HepG2 (cell line): ENCODE measurements around the gene MIS18BP1. TPM values are rescaled to one million over a fixed set of nuclear protein-coding genes. Genes with fewer than 3 reads are reported as not detected.
A peak's percentile ranks its signal among the peaks of the same experiment; 100 is the strongest.

ENCODE experiments used
- ATAD3A ChIP-seq: sonication (generic); formaldehyde crosslinking; IDR thresholded peaks from 2 replicates; pipeline ENCODE4 v1.4.0; 2020; ENCODE audit warnings: missing genetic modification reagents
- CEBPG ChIP-seq: IDR thresholded peaks from 2 replicates; pipeline ENCODE4 v1.6.1; 2016
- FOXJ3 ChIP-seq: sonication (generic); formaldehyde crosslinking; IDR thresholded peaks from 2 replicates; pipeline ENCODE4 v1.4.0; 2020; ENCODE audit warnings: missing genetic modification reagents, mild to moderate bottlenecking, borderline replicate concordance
- IKZF1 ChIP-seq: fragments of 450-650 bp; IDR thresholded peaks from 2 replicates; pipeline ENCODE4 v1.7.1; 2016
- KDM3A ChIP-seq: IDR thresholded peaks from 2 replicates; pipeline ENCODE4 v1.6.1; 2018; ENCODE audit warnings: low read depth, missing compliant biosample characterization
- NR2F1 ChIP-seq, 2 experiments: fragments of 450-650 bp in 1 of 2; formaldehyde crosslinking in 1 of 2; IDR thresholded peaks; 2 replicates each; pipeline versions ENCODE4 v1.5.0 to v1.6.1; 2016 to 2020; ENCODE audit warnings: mild to moderate bottlenecking in 1 of 2, missing compliant biosample characterization in 1 of 2, missing genetic modification reagents in 1 of 2, moderate library complexity in 1 of 2
- PLSCR1 ChIP-seq: sonication (generic); formaldehyde crosslinking; IDR thresholded peaks from 2 replicates; pipeline ENCODE4 v1.5.0; 2020; ENCODE audit warnings: missing genetic modification reagents, mild to moderate bottlenecking, borderline replicate concordance
- POLR2G ChIP-seq: fragments of 200-400 bp; formaldehyde crosslinking; IDR thresholded peaks from 2 replicates; pipeline ENCODE4 v1.6.1; 2018; ENCODE audit warnings: mild to moderate bottlenecking, low read depth, low read length, moderate library complexity
- RNF2 ChIP-seq: fragments of 450-650 bp; conservative IDR thresholded peaks from 2 replicates; pipeline ENCODE4 v1.6.1; 2016; ENCODE audit warnings: low read depth
- SRSF1 ChIP-seq: fragments of 200-400 bp; formaldehyde crosslinking; optimal IDR thresholded peaks from 2 replicates; pipeline ENCODE3; 2017; ENCODE audit warnings: mild to moderate bottlenecking, low read depth, low read length, moderate library complexity
- TAF1 ChIP-seq: sonication (generic); formaldehyde crosslinking; IDR thresholded peaks from 2 replicates; pipeline ENCODE4 v1.4.0; 2020; ENCODE audit warnings: missing genetic modification reagents
- ZNF143 ChIP-seq: sonication (generic); formaldehyde crosslinking; IDR thresholded peaks from 2 replicates; pipeline ENCODE4 v1.4.0; 2020; ENCODE audit warnings: missing genetic modification reagents
- ZNF275 ChIP-seq: sonication (generic); formaldehyde crosslinking; IDR thresholded peaks from 2 replicates; pipeline ENCODE4 v1.8.0; 2022; ENCODE audit warnings: missing genetic modification reagents, mild to moderate bottlenecking, inconsistent platforms, borderline replicate concordance
- ZNF501 ChIP-seq: sonication (generic); formaldehyde crosslinking; IDR thresholded peaks from 2 replicates; pipeline ENCODE4 v1.5.1; 2020; ENCODE audit warnings: mild to moderate bottlenecking, moderate library complexity, missing genetic modification reagents
- ZNF598 ChIP-seq: sonication (generic); formaldehyde crosslinking; IDR thresholded peaks from 2 replicates; pipeline ENCODE4 v1.5.1; 2020; ENCODE audit warnings: mild to moderate bottlenecking, missing genetic modification reagents, borderline replicate concordance
- ZNF713 ChIP-seq: sonication (generic); formaldehyde crosslinking; IDR thresholded peaks from 2 replicates; pipeline ENCODE4 v1.4.0; 2020; ENCODE audit warnings: mild to moderate bottlenecking, missing genetic modification reagents
- polyA plus RNA-seq, 8 experiments: library from polyadenylated mRNA; depleted of rRNA in 3 of 8; stranded (reverse) in 7 of 8; unstranded in 1 of 8; fragments of >200 nt; fragmentation: Illumina TruSeq in 4 of 8; extraction: Trizol in 4 of 8; gene quantifications; 2 replicates each; pipeline versions ENCODE4 v1.2.1 to v1.2.3, GENCODE V29; 2011 to 2016; ENCODE audit warnings: low read depth in 4 of 8, missing spikeins in 1 of 8, mixed read lengths in 1 of 8; ENCODE audit not compliant: insufficient read depth in 1 of 8
- total RNA-seq, 5 experiments: library from RNA; depleted of rRNA; stranded (reverse); fragments of >200 nt; fragmentation: Illumina TruSeq; extraction: Trizol; gene quantifications; 2 replicates each; pipeline ENCODE4 v1.2.3, GENCODE V29; 2016; ENCODE audit warnings: low read depth in 1 of 5
- TF ChIP-seq, protein P1 (sequence below): sonication (generic); formaldehyde crosslinking; IDR thresholded peaks from 2 replicates; pipeline ENCODE4 v1.4.0; 2020; ENCODE audit warnings: missing genetic modification reagents
- TF ChIP-seq, protein P2 (sequence below): sonication (generic); formaldehyde crosslinking; conservative IDR thresholded peaks from 2 replicates; pipeline ENCODE4 v1.8.0; 2022; ENCODE audit warnings: mild to moderate bottlenecking, moderate library complexity, missing genetic modification reagents

Gene MIS18BP1
- total and polyA plus RNA-seq, 2 of the 13 experiments (the other 11 are each of a cell fraction or from before 2014, with no cell fraction given): 9.5 to 36.4 TPM

DNA sequence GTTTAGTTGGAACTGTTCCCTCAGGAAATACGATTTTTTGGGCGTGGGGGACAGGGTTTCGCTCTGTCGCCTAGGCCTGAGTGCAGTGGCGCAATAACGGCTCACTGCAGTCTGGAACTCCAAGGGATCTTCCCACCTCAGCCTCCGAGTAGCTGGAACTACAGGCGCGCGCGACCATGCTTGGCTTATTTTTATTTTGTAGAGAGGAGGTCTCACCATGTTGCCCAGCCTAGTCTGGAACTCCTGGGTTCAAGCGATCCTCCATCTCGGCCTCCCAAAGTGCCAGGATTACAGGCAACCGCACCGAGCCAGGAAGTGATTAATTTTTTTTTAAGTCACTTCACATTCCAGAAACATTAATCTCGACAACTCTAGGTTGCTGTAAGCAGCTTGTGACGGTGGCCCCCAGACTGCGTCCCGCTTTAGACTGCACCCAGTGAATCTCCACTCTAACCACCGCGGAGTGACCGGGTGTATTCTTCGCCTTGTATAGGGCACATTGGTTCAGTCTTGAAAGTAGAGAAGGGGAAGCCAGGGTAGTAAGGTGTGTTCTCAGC lies 830 bp upstream of the MIS18BP1 start (continued):
- TF ChIP-seq, protein P1, sequence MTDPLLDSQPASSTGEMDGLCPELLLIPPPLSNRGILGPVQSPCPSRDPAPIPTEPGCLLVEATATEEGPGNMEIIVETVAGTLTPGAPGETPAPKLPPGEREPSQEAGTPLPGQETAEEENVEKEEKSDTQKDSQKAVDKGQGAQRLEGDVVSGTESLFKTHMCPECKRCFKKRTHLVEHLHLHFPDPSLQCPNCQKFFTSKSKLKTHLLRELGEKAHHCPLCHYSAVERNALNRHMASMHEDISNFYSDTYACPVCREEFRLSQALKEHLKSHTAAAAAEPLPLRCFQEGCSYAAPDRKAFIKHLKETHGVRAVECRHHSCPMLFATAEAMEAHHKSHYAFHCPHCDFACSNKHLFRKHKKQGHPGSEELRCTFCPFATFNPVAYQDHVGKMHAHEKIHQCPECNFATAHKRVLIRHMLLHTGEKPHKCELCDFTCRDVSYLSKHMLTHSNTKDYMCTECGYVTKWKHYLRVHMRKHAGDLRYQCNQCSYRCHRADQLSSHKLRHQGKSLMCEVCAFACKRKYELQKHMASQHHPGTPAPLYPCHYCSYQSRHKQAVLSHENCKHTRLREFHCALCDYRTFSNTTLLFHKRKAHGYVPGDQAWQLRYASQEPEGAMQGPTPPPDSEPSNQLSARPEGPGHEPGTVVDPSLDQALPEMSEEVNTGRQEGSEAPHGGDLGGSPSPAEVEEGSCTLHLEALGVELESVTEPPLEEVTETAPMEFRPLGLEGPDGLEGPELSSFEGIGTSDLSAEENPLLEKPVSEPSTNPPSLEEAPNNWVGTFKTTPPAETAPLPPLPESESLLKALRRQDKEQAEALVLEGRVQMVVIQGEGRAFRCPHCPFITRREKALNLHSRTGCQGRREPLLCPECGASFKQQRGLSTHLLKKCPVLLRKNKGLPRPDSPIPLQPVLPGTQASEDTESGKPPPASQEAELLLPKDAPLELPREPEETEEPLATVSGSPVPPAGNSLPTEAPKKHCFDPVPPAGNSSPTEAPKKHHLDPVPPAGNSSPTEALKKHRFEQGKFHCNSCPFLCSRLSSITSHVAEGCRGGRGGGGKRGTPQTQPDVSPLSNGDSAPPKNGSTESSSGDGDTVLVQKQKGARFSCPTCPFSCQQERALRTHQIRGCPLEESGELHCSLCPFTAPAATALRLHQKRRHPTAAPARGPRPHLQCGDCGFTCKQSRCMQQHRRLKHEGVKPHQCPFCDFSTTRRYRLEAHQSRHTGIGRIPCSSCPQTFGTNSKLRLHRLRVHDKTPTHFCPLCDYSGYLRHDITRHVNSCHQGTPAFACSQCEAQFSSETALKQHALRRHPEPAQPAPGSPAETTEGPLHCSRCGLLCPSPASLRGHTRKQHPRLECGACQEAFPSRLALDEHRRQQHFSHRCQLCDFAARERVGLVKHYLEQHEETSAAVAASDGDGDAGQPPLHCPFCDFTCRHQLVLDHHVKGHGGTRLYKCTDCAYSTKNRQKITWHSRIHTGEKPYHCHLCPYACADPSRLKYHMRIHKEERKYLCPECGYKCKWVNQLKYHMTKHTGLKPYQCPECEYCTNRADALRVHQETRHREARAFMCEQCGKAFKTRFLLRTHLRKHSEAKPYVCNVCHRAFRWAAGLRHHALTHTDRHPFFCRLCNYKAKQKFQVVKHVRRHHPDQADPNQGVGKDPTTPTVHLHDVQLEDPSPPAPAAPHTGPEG (CRISPR knock-in tag): peak; percentile 34; the same call in 1 of the 2 replicates
- TF ChIP-seq NR2F1 (CRISPR knock-in tag; IDR thresholded peaks at IDR 0.05): 0 out of 4 replicates have a peak, but pooled peaks of 1 of the 2 experiments have one; percentile 3
- TF ChIP-seq RNF2: peak; percentile 11; the same call in 1 of the 2 replicates
- peak; percentile 66 for TF ChIP-seq SRSF1
- TF ChIP-seq POLR2G: peak; percentile 16; the same call in 1 of the 2 replicates
- no peak for TF ChIP-seq ATAD3A (CRISPR knock-in tag)
- TF ChIP-seq TAF1 (CRISPR knock-in tag): peak; percentile 20; the same call in 1 of the 2 replicates
- TF ChIP-seq IKZF1: no peak
- TF ChIP-seq KDM3A: no peak
- no peak for TF ChIP-seq ZNF143
- TF ChIP-seq, protein P2, sequence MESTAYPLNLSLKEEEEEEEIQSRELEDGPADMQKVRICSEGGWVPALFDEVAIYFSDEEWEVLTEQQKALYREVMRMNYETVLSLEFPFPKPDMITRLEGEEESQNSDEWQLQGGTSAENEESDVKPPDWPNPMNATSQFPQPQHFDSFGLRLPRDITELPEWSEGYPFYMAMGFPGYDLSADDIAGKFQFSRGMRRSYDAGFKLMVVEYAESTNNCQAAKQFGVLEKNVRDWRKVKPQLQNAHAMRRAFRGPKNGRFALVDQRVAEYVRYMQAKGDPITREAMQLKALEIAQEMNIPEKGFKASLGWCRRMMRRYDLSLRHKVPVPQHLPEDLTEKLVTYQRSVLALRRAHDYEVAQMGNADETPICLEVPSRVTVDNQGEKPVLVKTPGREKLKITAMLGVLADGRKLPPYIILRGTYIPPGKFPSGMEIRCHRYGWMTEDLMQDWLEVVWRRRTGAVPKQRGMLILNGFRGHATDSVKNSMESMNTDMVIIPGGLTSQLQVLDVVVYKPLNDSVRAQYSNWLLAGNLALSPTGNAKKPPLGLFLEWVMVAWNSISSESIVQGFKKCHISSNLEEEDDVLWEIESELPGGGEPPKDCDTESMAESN (CRISPR knock-in tag): no peak
- peak; percentile 18; the same call in 1 of the 2 replicates for TF ChIP-seq ZNF598 (CRISPR knock-in tag)
- TF ChIP-seq CEBPG (CRISPR knock-in tag): peak; percentile 68
- no peak for TF ChIP-seq FOXJ3 (CRISPR knock-in tag)
- no peak for TF ChIP-seq ZNF713 (CRISPR knock-in tag)
- 0 out of 2 replicates have a peak, but pooled peaks have one; percentile 17 for TF ChIP-seq PLSCR1 (CRISPR knock-in tag)
- 0 out of 2 replicates have a peak, but pooled peaks have one; percentile 13 for TF ChIP-seq ZNF275 (CRISPR knock-in tag)
- TF ChIP-seq ZNF501 (CRISPR knock-in tag): peak; percentile 35
